Gastroesophageal sphincter (tissue), 4 donors: ENCODE results near the gene SMAD3. TPM values are rescaled to one million over a fixed set of nuclear protein-coding genes. Genes with fewer than 3 reads are reported as not detected.

ENCODE experiments used
- ATAC-seq: fragments of 150-250 bp; one replicate; pipeline ENCODE4 v1.9.1; 2016; ENCODE audit warnings: mild to moderate bottlenecking, moderate library complexity
- H3K27ac ChIP-seq, 4 donors: fragments of 200-600 bp; sonication (generic) in 3 of 4; 1 replicate in 3 of 4; 2 replicates in 1 of 4; pipeline ENCODE4 v1.5.1; 2016 to 2019
- H3K27me3 ChIP-seq: fragments of 200-600 bp; sonication (generic); one replicate; pipeline ENCODE4 v1.5.1; 2019
- H3K36me3 ChIP-seq, 2 donors: fragments of 200-600 bp; sonication (generic); one replicate each; pipeline ENCODE4 v1.5.1; 2019; ENCODE audit warnings: control low read depth in 1 of 2
- H3K4me1 ChIP-seq, 3 donors: fragments of 200-600 bp; sonication (generic); 1 replicate in 2 of 3; 2 replicates in 1 of 3; pipeline ENCODE4 v1.5.1; 2016 to 2019; ENCODE audit warnings: control low read depth in 2 of 3
- H3K4me3 ChIP-seq, 2 donors: fragments of 200-600 bp; sonication (generic); one replicate each; pipeline ENCODE4 v1.5.1; 2019; ENCODE audit warnings: mild to moderate bottlenecking in 1 of 2, moderate library complexity in 1 of 2
- H3K9me3 ChIP-seq, 3 donors: fragments of 200-600 bp; sonication (generic); one replicate each; pipeline ENCODE4 v1.5.1; 2017 to 2019; ENCODE audit warnings: control low read depth in 2 of 3
- CTCF ChIP-seq, 4 experiments: fragments of 200-600 bp in 2 of 4; fragments of 450-650 bp in 2 of 4; sonication (generic) in 1 of 4; IDR thresholded peaks; one replicate each; pipeline ENCODE4 v1.5.1; 2017 to 2019; ENCODE audit warnings: antibody characterized with exemption in 4 of 4, mild to moderate bottlenecking in 2 of 4, moderate library complexity in 2 of 4
- EP300 ChIP-seq: sonication (generic); formaldehyde crosslinking; IDR thresholded peaks from one replicate; pipeline ENCODE4 v1.6.1; 2017; ENCODE audit warnings: antibody characterized with exemption, mild to moderate bottlenecking
- POLR2A ChIP-seq, 2 donors: fragments of 450-650 bp; IDR thresholded peaks; one replicate each; pipeline ENCODE4 v1.6.1; 2017; ENCODE audit warnings: antibody characterized with exemption in 2 of 2, mild to moderate bottlenecking in 2 of 2, moderate library complexity in 1 of 2
- POLR2AphosphoS5 ChIP-seq: sonication (generic); formaldehyde crosslinking; IDR thresholded peaks from one replicate; pipeline ENCODE4 v1.6.1; 2017; ENCODE audit warnings: antibody characterized with exemption
- WGBS, 2 donors: methylation state at CpG; one replicate each; pipeline ENCODE4 v1.1.5; 2018; ENCODE audit warnings: low coverage in 1 of 2; 5-methylcytosine and 5-hydroxymethylcytosine counted together
- total RNA-seq, 4 donors: library from RNA; depleted of rRNA; stranded (reverse); fragments of >200 nt; gene quantifications; one replicate each; pipeline ENCODE4 v1.1.0, GENCODE V29; 2016

The SMAD3 gene
- total RNA-seq, 4 donors from 2014 or later, result 19.8 to 30.6 (median 25.9) TPM

- 79 to 100% methylated on average over 2 to 4 of the region's 10 CpGs for WGBS, 2 donors
Measured at GRCh38 chr15:67039384-67040075, 25.9 kb upstream of the SMAD3 start.

GRCh38 chr15:67040277-67040676 lies 25.1 kb upstream of the SMAD3 start:
- Histone ChIP-seq H3K27ac (no peak overlapping the region), H3K36me3 (no peaks in the 10 kb centered on the region), H3K4me3 (no peak overlapping the region), H3K9me3 (no peaks in the 10 kb centered on the region), H3K27me3 (no peaks in the 10 kb centered on the region), H3K4me1 (peaks cover 0 to 31% (median 9%) of the 10 kb centered on the region in 3 donors)
- 66 to 71% methylated on average over 1 to 2 of the region's 2 CpGs for WGBS, 2 donors
- no peak for TF ChIP-seq CTCF (IDR thresholded peaks at IDR 0.05)
- no peak for TF ChIP-seq POLR2AphosphoS5
- no peak for TF ChIP-seq EP300
- no peak for TF ChIP-seq POLR2A (IDR thresholded peaks at IDR 0.05)
- no peak for ATAC-seq

More at GRCh38 chr15:67039384-67040075, 25.9 kb upstream of the SMAD3 start:
- Histone ChIP-seq H3K36me3 (no peaks in the 10 kb centered on the region), H3K27ac (no peak overlapping the region), H3K4me1 (peaks cover 0 to 27% (median 7%) of the 10 kb centered on the region in 3 donors), H3K27me3 (no peaks in the 10 kb centered on the region), H3K4me3 (no peak overlapping the region), H3K9me3 (no peaks in the 10 kb centered on the region)
- TF ChIP-seq EP300, result no peak
- no peak for ATAC-seq

GRCh38 chr15:67042551-67043142 lies 22.8 kb upstream of the SMAD3 start:
- H3K4me1 ChIP-seq, result peaks cover 0 to 31% (median 9%) of the 10 kb centered on the region in 3 donors
- WGBS, 2 donors, result 70 to 85% methylated on average over 3 to 6 of the region's 7 CpGs
- TF ChIP-seq POLR2AphosphoS5, result no peak
- TF ChIP-seq CTCF (IDR thresholded peaks at IDR 0.05), result no peak
- TF ChIP-seq POLR2A (IDR thresholded peaks at IDR 0.05), result no peak
- TF ChIP-seq EP300, result no peak

GRCh38 chr15:67043939-67044771 lies 21.2 kb upstream of the SMAD3 start:
- Histone ChIP-seq H3K4me3 (no peak overlapping the region), H3K27ac (peak overlapping the region in 3 of 4 donors; percentile 72 to 84 (median 73))
- peak; percentile 81 for ATAC-seq

More at GRCh38 chr15:67042551-67043142, 22.8 kb upstream of the SMAD3 start:
- no peak for ATAC-seq
- H3K27me3 ChIP-seq, result no peaks in the 10 kb centered on the region
- H3K36me3 ChIP-seq, result no peaks in the 10 kb centered on the region
- H3K9me3 ChIP-seq, result no peaks in the 10 kb centered on the region
- H3K4me3 ChIP-seq, result no peak overlapping the region
- H3K27ac ChIP-seq, result peak overlapping the region in 2 of 4 donors; percentile 18 to 59

More at GRCh38 chr15:67043939-67044771, 21.2 kb upstream of the SMAD3 start:
- 34 to 38% methylated on average over 3 to 5 of the region's 13 CpGs for WGBS, 2 donors
- Histone ChIP-seq H3K27me3 (no peaks in the 10 kb centered on the region), H3K36me3 (no peaks in the 10 kb centered on the region), H3K9me3 (no peaks in the 10 kb centered on the region), H3K4me1 (peaks cover 0 to 45% (median 21%) of the 10 kb centered on the region in 3 donors)
- TF ChIP-seq POLR2A (IDR thresholded peaks at IDR 0.05), result no peak
- TF ChIP-seq POLR2AphosphoS5, result peak; percentile 73
- no peak for TF ChIP-seq CTCF (IDR thresholded peaks at IDR 0.05)
- TF ChIP-seq EP300, result no peak
